ENCODE results near the gene RASEF.

- no peak for TF ChIP-seq CTCF (IDR thresholded peaks at IDR 0.05)
- TF ChIP-seq EP300 (IDR thresholded peaks at IDR 0.05) = no peak
These were observed at the start of gene RASEF for GRCh38 chr9:83062651-83063527.

Measured in suprapubic skin (tissue), 3 donors.